Activated CD8-positive, alpha-beta T cell treated with anti-CD3 and anti-CD28 coated beads for 36 hours (primary cell): ENCODE measurements around the gene TRMT61A. TPM values are rescaled to one million over a fixed set of nuclear protein-coding genes. Genes with fewer than 3 reads are reported as not detected.

ENCODE experiments used
- ATAC-seq: fragments of 200-7000 bp; cut with Tn5 transposase; one replicate; pipeline ENCODE4 v1.10.0; 2021; ENCODE audit warnings: mild to moderate bottlenecking, moderate library complexity
- CTCF ChIA-PET: fragments of 350-600 bp; sonication (Branson Sonifier 250); formaldehyde crosslinking; loops from one replicate; lab custom pipeline; 2021; ENCODE audit warnings: antibody characterized with exemption; lab: Charles Lee
- POLR2A ChIA-PET: fragments of 350-600 bp; sonication (Branson Sonifier 250); formaldehyde crosslinking; loops from one replicate; lab custom pipeline; 2021; ENCODE audit warnings: antibody characterized with exemption; lab: Charles Lee
- DNase-seq: peaks from one replicate; pipeline ENCODE4 v3.0.0-alpha.2; 2020
- H3K27ac Mint-ChIP-seq: one replicate; pipeline ENCODE4 v1.8.0; 2021; ENCODE audit warnings: mild to moderate bottlenecking, mixed read lengths
- H3K27me3 Mint-ChIP-seq: one replicate; pipeline ENCODE4 v1.8.0; 2021; ENCODE audit warnings: mixed read lengths
- H3K36me3 Mint-ChIP-seq: one replicate; pipeline ENCODE4 v1.8.0; 2021; ENCODE audit warnings: low read depth, mixed read lengths
- H3K4me1 Mint-ChIP-seq: one replicate; pipeline ENCODE4 v1.8.0; 2021; ENCODE audit warnings: low read depth, mixed read lengths
- H3K4me3 Mint-ChIP-seq: one replicate; pipeline ENCODE4 v1.8.0; 2021; ENCODE audit warnings: mild to moderate bottlenecking, moderate library complexity, mixed read lengths
- H3K9me3 Mint-ChIP-seq: one replicate; pipeline ENCODE4 v1.8.0; 2021; ENCODE audit warnings: mixed read lengths
- CTCF ChIP-seq: fragments of 200-600 bp; IDR thresholded peaks from one replicate; pipeline ENCODE4 v1.8.0; 2022; ENCODE audit warnings: antibody characterized with exemption, mild to moderate bottlenecking
- intact Hi-C: fragments of 100-400 bp; cut with micrococcal nuclease; formaldehyde crosslinking; loops from one replicate; pipeline ENCODE4 v1.10.0; 2022
- total RNA-seq, 2 experiments: library from RNA; stranded (reverse); gene quantifications; one replicate each; pipeline ENCODE4 v1.2.3, GENCODE V29; 2021

Gene TRMT61A
- total RNA-seq, 2 experiments from 2014 or later = 9.9 TPM

GRCh38 chr14:103532216-103533136 is 3.5 kb downstream of the TRMT61A start:
- Mint-ChIP-seq H3K4me1 (peaks cover 28% of the 10 kb centered on the region), H3K27me3 (no peaks in the 10 kb centered on the region), H3K9me3 (no peaks in the 10 kb centered on the region), H3K4me3 (no peak overlapping the region), H3K27ac (no peak overlapping the region), H3K36me3 (peaks cover 16% of the 10 kb centered on the region)
- intact Hi-C loops = no loop called here
- no peak for ATAC-seq
- DNase-seq = no peak
- CTCF ChIA-PET = interaction anchor here (1.3 to 1.9 kb wide), 2 partner anchors 12 to 13 kb away, joined by 4 to 5 read pairs; no protein-coding TSS in a partner anchor
- TF ChIP-seq CTCF = no peak
- POLR2A ChIA-PET = interaction anchor here (0.9 to 4.3 kb wide), 3 partner anchors 9 to 97 kb away, joined by 3 to 28 read pairs (median 6); partner anchors contain the start of genes BAG5 and COA8

- intact Hi-C loops = no loop called here
- ChIA-PET CTCF (interaction anchor here (1.3 to 1.9 kb wide), 2 partner anchors 13 to 14 kb away, joined by 4 to 5 read pairs; no protein-coding TSS in a partner anchor), POLR2A (interaction anchor here (0.8 to 1.3 kb wide), 2 partner anchors 13 to 14 kb away, joined by 3 read pairs; no protein-coding TSS in a partner anchor)
- peaks cover 22% of the 10 kb centered on the region for H3K4me1 Mint-ChIP-seq
- H3K36me3 Mint-ChIP-seq = peaks cover 16% of the 10 kb centered on the region
- no peak overlapping the region for H3K27ac Mint-ChIP-seq
- no peaks in the 10 kb centered on the region for H3K27me3 Mint-ChIP-seq
- no peak for ATAC-seq
- DNase-seq = no peak
- H3K4me3 Mint-ChIP-seq = no peak overlapping the region
- TF ChIP-seq CTCF = no peak
- no peaks in the 10 kb centered on the region for H3K9me3 Mint-ChIP-seq
These were observed 4.4 kb downstream of the TRMT61A start for GRCh38 chr14:103533137-103533998.

- ATAC-seq (no peak), DNase-seq (no peak)
- H3K9me3 Mint-ChIP-seq = no peaks in the 10 kb centered on the region
- H3K27ac Mint-ChIP-seq = no peak overlapping the region
- no peaks in the 10 kb centered on the region for H3K27me3 Mint-ChIP-seq
- no peak overlapping the region for H3K4me3 Mint-ChIP-seq
- peaks cover 16% of the 10 kb centered on the region for H3K36me3 Mint-ChIP-seq
- intact Hi-C loops = no loop called here
- TF ChIP-seq CTCF = no peak
- peaks cover 22% of the 10 kb centered on the region for H3K4me1 Mint-ChIP-seq
- ChIA-PET POLR2A (interaction anchor here (0.8 to 1.6 kb wide), 3 partner anchors 14 to 16 kb away, joined by 3 to 4 read pairs (median 3); no protein-coding TSS in a partner anchor), CTCF (no interaction called here)
These were observed 5.1 kb downstream of the TRMT61A start for GRCh38 chr14:103533999-103534575.

- ChIA-PET CTCF (no interaction called here), POLR2A (interaction anchor here (0.8 to 1.8 kb wide), 5 partner anchors 15 to 27 kb away, joined by 3 to 8 read pairs (median 4); no protein-coding TSS in a partner anchor)
- intact Hi-C loops = no loop called here
- no peaks in the 10 kb centered on the region for H3K9me3 Mint-ChIP-seq
- peaks cover 13% of the 10 kb centered on the region for H3K36me3 Mint-ChIP-seq
- H3K4me1 Mint-ChIP-seq = peaks cover 21% of the 10 kb centered on the region
- no peak for ATAC-seq
- TF ChIP-seq CTCF = no peak
- H3K27ac Mint-ChIP-seq = no peak overlapping the region
- no peak overlapping the region for H3K4me3 Mint-ChIP-seq
- DNase-seq = no peak
- H3K27me3 Mint-ChIP-seq = no peaks in the 10 kb centered on the region
These were observed 5.6 kb downstream of the TRMT61A start for GRCh38 chr14:103534576-103535061.
